HG03460 (cell line): Measurements from ENCODE around the gene CCR5AS.
A peak's percentile ranks its signal among the peaks of the same experiment; 100 is the strongest.
"Not testable (repeated sequence)": the region's sequence is repeated elsewhere in the genome, so short reads cannot be mapped to it uniquely, and the experiment has no call there.

ENCODE experiments used
- ATAC-seq: cut with Tn5 transposase; IDR thresholded peaks from one replicate; pipeline ENCODE4 v1.9.1; 2021; ENCODE audit not compliant: unreplicated experiment

The CCR5AS gene

DNA sequence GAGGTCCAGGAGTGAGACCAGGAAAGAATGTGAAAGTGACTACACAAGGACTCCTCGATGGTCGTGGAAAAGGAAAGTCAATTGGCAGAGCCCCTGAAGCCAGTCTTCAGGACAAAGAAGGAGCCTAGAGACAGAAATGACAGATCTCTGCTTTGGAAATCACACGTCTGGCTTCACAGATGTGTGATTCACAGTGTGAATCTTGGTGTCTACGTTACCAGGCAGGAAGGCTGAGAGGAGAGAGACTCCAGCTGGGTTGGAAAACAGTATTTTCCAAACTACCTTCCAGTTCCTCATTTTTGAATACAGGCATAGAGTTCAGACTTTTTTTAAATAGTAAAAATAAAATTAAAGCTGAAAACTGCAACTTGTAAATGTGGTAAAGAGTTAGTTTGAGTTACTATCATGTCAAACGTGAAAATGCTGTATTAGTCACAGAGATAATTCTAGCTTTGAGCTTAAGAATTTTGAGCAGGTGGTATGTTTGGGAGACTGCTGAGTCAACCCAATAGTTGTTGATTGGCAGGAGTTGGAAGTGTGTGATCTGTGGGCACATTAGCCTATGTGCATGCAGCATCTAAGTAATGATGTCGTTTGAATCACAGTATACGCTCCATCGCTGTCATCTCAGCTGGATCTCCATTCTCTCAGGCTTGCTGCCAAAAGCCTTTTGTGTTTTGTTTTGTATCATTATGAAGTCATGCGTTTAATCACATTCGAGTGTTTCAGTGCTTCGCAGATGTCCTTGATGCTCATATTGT is 47.0 kb downstream of the CCR5AS start:
- ATAC-seq: no peak

DNA sequence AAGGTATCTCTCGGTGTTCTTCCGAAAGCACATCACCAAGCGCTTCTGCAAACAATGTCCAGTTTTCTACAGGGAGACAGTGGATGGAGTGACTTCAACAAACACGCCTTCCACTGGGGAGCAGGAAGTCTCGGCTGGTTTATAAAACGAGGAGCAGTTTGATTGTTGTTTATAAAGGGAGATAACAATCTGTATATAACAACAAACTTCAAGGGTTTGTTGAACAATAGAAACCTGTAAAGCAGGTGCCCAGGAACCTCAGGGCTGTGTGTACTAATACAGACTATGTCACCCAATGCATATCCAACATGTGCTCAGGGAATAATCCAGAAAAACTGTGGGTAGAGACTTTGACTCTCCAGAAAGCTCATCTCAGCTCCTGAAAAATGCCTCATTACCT is 48.4 kb downstream of the CCR5AS start:
- ATAC-seq: no peak

DNA sequence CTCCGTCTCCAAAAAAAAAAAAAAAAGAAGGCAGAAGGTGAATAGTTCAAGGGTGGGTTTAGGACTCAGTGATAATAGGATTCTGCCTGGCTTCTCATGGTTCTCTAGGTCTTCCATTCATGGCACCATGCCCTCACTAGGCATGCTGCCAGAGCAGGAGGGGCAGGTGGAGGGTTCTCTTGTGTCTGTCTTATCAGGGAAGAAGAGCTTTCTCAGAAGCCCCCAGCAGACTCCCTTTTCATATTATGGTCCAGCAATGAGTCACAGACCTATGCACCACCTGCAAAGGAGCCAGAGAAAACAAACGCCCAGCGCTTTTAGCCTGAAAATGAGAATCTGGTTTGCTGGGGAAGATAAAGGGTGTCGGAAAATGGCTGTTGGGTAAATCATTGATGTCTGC is 50.0 kb downstream of the CCR5AS start:
- ATAC-seq: no peak

DNA sequence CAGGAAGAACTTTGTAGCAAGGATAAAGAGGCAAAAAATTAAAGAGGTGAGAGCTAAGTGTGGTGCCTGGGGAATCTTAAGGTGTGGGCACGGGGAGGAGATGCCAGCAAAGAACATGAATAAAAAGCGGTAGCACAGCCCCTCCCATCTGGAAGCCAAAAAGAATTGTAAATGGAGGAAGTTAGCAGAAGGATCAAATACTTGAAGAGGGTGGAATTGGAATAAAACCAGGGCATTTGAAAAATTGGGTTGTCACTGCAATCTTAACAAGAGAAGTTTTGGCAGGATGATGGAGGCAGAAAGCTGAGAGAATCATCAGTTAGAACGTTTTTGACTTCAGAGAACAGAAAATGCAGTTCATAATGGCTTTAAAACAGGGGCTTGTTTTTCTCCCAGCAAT is 50.6 kb downstream of the CCR5AS start:
- no peak for ATAC-seq

DNA sequence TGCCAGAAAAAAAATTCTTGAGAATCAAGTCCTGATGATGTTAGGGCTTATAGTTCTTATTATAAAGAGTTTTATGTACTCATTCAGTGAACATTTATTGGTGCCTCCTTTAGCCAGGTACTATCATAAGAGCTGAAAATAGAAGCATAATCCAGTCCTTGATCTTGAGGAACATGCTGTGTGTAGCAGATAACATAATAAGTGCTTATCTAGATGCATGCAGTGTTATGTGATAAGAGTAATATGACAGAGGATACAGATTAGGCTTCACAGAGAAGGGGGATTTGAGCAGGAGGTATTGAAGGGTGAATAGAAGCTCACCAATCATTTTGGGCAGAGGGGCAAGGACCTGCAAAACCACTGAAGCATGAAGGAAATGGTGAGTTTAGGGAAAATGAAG is 51.9 kb downstream of the CCR5AS start:
- ATAC-seq: no peak

DNA sequence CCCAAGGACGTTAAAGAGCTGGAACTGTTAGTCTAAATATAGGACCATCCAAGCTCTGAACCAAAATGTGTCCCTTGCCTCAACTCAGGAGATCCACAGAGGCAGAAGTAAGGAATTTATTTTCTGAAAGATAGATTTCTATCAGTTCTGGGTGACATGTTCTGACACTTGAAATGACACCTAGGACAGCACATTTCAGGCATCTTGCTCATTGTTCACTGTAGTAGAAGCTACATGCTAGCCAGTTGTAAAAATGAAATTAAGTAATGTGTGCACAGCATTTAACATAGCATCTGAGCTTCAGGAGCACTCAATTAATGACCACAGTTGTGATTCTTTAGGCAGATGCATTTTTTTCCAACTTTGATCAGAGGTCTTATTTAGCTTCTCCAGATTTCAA is 52.4 kb downstream of the CCR5AS start:
- ATAC-seq: no peak

DNA sequence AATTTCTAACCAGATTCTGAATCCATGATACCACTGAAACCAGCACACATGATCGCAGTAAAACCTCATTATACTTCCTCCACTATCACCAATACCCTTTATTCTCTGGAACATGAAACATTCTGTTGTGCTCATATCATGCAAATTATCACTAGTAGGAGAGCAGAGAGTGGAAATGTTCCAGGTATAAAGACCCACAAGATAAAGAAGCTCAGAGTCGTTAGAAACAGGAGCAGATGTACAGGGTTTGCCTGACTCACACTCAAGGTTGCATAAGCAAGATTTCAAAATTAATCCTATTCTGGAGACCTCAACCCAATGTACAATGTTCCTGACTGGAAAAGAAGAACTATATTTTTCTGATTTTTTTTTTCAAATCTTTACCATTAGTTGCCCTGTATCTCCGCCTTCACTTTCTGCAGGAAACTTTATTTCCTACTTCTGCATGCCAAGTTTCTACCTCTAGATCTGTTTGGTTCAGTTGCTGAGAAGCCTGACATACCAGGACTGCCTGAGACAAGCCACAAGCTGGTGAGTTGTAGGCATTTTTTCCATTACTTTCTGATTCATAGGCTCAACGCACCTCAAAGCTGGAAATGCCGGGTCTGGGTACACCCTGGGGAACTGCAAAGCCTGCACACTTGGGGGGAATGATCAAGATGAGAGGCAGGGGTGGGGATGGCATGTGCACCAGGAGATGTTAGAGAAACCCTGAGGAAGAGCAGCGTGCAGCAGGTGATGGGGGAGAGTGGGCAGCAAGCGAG is 53.0 kb downstream of the CCR5AS start, which contains the start of gene CCR2:
Gene CCR2, plus strand, starts transcription at position 465 of the 764 bp plus-strand sequence. CDS start 3,417 bp downstream, outside the sequence.
- ATAC-seq: no peak

DNA sequence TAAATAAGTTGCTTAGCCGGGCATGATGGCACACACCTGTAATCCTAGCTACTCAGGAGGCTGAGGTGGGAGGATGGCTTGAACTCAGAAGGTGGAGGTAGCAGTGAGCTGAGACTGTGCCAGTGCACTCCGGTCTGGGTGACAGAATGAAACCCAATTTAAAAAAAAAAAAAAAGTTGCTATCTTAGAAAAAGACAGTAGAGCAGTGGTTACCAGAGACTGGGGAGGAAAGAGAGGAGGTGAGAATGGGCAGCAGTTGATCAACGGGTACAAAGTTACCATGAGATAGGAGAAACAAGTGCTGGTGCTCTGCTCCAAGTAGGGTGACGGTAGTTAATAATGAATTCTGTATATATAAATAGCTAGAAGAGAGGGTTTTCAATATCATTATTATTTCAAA is 53.8 kb downstream of the CCR5AS start:
- no peak for ATAC-seq

DNA sequence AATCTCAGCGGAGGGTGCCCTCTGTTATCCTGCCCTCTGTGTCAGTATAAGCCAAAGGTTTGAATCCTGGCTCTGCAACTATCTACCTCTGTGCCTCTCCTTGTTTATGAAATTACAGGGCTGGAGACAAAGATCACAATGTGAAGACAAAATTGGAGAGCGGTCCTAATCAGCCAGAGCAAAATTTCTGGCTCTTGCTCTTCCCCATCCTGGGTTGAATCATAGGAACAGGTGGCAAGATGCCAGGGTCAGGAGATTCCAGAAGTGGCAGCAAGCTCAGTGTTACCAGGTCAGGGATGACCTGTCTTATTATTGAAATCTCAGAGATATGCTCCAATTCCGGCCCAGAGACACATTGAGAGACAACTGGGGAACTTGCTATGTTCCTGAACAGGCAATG is 55.2 kb downstream of the CCR5AS start:
- ATAC-seq: no peak

DNA sequence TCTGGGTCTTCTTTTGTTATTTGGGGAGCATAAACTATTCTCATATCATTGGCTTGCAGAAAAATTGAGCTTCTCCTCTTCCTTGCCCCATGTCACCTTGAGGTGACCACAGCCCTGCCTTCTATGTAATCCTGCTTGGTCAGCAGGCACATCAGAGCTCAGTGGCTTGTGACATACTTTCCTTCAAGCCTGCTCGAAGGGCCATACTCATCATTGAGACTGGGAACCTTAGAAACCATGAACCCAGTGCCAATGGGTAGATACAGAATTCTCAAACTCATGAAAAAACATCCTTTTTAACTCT is 56.7 kb downstream of the CCR5AS start:
- no peak for ATAC-seq

DNA sequence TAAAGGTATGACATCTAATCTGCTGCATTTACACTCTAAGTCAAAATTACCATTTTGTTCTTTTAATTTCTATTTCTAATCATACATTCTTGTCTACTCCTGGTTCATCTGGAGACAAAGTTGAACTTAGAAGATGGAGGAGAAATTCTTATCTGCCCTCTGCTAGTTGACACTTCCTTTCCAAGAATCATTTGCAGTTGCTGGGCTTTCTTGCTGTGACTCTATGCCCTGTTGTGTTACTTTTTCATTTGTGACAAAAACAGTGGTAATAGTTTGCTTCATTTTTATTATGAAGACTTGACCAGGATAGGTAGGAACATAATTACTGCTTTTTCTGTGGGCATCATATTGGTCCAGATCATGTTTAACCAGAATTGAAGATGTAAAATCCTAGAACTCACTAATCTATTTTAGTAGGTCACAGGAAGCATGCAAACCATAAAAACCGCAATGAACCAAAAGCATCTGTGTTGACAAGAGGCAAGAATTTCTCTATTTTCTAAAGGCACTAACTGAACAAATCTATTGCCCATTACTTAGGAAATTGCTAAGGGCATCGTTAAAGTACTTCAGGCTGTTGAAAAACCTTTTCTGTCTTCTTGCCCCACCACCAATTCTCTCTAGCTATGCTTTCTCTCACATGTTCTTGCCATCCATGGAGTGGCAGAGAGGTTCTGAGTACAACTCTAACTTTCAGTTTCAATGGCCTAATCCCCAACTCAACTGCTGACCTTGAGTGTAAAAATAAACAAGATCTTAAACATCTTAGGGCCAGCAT is 57.2 kb downstream of the CCR5AS start:
- peak; percentile 65 for ATAC-seq

DNA sequence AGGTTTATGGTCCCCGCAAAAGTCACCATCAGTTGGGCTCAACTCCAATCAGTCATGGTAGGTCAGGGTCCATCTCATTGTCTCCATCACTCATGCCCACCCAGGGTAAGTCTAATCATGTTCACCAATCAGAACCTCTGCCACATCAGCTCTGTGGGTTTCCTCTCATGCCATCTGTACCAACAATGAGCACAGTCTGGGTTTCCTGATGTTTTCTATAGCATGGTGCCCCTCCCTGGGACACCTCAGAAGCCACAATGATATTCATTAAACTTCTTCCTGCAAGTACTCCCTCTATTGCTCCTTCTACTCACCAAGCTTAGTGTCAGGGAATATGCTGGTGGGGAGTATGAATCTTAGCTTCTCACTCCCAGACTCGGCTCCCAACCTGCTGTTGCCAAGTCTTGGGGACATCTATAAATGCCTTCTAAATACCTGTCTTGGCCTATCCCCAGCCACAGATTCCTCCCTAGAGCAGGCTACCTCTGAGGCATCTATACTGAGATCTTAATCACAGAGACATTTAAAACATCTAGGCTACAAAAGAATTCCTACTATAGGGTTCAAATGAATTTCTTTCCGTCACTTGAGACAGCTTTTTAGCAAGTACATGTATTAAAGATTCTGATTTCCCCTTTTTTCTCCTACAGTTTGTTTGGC is 57.9 kb downstream of the CCR5AS start:
- ATAC-seq: no peak

DNA sequence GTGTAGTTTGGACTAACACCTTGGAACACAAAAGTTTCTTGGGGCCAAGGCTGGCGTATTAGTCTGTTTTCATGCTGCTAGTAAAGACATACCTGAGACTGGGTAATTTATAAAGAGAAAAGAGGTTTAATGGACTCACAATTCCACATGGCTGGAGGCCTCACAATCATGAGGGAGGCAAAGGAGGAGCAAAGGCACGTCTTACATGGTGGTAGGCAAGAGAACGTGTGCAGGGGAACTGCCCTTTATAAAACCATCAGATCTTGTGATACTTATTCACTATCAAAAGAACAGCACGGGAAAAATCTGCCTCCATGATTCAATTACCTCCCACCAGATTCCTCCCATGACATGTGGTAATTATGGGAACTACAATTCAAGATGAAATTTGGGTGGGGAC is 62.4 kb downstream of the CCR5AS start:
- no peak for ATAC-seq

DNA sequence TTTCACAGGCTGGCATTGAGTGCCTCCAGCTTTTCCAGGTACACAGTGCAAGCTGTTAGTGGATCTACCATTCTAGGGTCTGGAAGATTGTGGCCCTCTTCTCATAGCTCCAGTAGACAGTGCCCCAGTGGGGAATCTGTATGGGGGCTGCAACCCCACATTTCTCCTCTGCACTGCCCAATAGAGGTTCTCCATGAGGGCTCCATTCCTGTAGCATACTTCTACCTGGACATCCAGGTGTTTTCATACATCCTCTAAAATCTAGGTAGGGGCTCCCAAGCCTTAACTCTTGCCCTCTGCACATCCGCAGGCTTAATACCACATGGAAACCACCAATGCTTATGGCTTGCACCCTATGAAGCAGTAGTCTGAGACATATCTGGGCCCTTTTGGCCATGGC is 68.0 kb downstream of the CCR5AS start:
- no peak for ATAC-seq

DNA sequence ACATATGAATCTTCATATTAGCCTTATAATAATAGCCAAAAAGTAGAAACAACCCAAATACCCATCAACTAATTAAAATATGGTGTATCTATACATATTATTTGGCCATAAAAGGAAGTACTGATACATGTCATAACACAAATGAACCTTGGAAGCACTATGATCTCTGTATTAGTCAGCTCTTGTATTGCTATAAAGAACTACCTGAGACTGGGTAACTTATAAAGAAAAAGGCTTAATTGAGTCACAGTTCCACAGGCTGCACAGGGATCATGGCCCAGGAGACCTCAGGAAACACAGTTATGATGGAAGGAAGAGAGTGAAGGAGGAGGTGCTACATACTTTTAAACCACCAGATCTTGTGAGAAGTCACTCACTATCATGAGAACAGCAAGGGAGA is 69.0 kb downstream of the CCR5AS start:
- ATAC-seq: no peak

DNA sequence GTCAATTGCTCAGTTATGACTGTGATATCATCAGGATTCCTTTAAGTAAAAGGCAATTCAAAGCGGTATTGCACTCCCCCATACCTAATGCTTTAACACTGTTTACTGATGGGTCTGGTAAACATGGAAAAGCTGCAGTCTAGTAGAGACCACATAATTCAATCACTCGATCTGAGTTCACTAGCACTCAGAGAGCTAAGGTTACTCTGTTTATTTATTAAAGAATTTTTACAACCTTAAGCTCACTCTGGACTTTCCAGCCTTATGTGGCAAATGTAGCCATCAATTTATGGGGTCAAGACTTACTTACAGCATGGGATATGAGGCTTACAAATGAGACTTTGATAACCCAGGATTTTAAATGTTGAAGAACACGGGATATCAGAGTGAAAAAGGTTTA is 71.3 kb downstream of the CCR5AS start:
- ATAC-seq: no peak

DNA sequence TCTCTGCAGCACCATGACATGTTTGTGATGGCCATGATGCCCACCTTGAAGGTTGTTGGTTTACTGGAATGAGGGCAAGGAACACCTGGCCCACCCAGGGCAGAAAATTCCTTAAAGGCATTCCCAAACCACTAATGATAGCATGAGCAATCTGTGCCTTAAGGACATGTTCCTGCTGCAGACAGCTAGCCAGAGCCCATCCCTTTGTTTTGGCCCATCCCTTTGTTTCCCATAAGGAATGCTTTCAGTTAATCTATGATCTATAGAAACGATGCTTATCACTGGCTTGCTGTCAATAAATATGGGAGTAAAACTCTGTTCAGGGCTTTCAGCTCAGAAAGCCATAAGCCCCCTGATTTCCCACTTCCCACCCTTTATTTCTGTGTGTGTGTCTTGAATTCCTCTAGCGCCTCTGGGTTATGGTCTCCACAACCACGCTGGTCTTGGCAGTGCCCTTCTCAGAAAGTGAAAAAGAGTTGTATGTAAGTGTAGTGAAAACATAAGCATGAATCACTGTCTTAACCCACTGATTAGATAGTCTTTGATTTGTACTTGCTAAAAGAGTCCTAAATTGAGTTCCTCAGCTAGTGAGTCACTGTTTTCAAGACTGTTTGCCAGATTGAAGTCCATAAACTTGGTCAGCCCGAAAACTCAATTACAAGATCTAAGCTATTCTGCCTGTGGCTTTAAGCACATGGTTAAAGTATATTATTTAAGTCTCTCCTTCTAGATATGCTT is 72.0 kb downstream of the CCR5AS start:
- no peak for ATAC-seq

DNA sequence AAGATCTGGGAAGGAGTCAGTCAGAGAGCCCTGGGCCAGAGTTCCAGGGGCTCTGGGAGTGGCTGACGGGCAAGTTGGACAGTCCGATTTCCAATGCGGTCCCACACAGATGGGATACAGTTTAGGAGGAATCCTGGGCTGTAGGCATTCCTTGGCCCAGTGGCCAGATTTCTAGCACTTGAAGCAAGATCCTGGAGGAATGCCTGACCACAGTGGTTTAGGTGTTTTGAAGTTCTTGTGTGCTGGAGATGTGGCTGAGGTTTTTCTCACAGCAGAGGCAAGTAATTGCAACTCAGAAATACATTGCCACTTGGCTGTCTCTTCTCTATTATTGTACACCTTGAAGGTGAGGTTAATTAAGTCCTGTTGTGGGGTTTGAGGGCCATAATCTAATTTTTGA is 76.2 kb downstream of the CCR5AS start:
- not testable (repeated sequence) for ATAC-seq

DNA sequence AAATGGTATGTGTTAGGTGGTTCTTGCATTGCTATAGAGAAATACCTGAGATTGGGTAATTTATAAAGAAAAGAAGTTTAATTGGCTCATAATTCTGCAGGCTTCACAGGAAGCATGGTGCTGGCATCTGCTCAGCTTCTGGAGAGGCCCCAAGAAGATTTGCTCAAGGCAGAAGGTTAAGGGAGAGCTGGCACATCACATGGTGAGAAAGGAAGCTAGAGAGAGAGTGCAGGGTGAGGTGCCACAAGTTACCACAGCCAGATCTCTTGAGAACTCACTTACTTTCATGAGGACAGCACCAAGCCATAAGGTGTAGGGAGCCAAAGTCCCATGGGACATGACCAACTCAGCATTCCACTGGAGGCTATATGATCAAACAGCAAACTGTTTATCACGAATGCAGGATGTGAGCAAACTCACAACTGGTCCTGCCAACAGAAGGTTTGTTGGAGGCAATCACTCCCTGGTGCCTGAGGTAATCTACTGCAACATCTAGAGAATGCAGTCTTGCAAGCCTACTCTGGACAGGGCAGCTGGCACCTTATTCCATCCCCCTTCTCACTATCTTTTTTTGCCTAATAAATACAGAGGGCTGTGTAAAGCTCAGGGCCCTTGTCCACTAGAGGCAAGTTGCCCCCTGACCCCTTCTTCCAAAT is 81.1 kb downstream of the CCR5AS start:
- ATAC-seq: no peak

DNA sequence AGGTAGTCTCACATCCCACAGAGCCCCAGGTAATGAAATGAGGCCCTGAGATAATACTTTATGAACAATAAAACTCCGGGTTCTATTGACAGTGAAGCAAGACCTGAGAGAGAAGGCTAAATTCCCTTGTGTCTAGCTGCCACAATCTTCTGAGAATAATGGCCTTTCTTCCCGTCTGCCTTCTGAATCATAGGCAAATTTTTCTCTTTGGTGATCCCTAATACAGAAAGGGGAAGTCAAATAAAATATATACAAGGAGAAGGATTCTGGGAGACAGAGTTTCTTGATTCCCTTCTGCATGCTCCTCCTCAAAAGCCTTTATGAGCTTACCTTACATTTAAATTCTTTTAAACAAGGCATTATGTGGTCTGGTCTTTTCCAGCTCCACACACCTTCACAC is 82.8 kb downstream of the CCR5AS start:
- no peak for ATAC-seq
